A549 (cell line): Measurements from ENCODE around the gene AP3S2.

ENCODE experiments used
- POLR2A ChIP-seq: IDR thresholded peaks from 2 replicates; pipeline ENCODE4 v1.6.1; 2012; ENCODE audit warnings: mild to moderate bottlenecking, low read length
- REST ChIP-seq: fragments of 200-600 bp; sonication (generic); IDR thresholded peaks from 2 replicates; pipeline ENCODE4 v1.6.1; 2016; ENCODE audit warnings: antibody characterized with exemption, mild to moderate bottlenecking, moderate library complexity

GRCh38 chr15:89835176-89835564 lies 58.6 kb downstream of the AP3S2 start:
- TF ChIP-seq REST, result no peak
- TF ChIP-seq POLR2A, result no peak
